ENCODE data around the gene FKBP8. TPM values are rescaled to one million over a fixed set of nuclear protein-coding genes. Genes with fewer than 3 reads are reported as not detected.

The FKBP8 gene
- total RNA-seq, 1 donor from 2014 or later: 246 TPM

DNA sequence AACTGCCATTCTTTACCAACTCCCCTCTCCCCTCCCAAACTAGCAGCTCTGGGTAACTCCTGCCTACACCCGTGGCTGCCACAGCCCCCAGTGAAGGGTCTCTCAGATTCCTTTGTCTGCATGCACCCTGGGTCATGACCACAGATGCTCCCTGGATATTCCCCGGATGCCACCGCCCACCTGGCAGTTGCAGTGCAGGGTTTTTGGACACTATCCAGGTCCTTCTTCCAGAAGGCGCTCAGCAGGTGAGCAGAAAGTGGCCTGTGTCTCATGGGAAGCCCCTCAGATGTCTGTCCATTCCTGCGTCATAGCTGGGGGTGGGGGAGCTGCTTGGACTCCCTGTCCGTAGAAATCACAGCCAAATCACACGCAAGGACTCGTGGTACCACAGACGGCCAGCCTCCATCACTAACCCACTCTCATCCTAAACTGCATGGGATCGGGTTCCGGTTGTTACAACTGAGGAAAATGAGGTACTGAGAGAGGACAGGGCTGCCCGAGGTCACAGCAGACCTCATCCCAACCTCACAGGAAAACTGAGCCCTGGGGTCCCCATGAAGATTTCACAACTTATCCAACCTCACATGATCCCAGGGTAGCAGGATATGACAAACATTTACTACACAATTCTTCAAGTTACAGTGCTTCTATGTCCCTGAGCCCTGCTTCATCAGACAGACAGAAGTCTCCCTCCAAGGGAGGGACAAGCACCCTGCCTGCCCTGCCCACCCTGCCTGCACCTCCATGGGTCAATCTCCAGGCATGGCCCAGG lies 60.1 kb downstream of the FKBP8 start:
- Mint-ChIP-seq H3K9me3 (ENCODE audit: unreplicated experiment) (no peaks in the 10 kb centered on the region), H3K27me3 (ENCODE audit: low read depth, unreplicated experiment) (no peaks in the 10 kb centered on the region), H3K36me3 (ENCODE audit: low read depth, unreplicated experiment) (peaks cover 2% of the 10 kb centered on the region), H3K4me1 (ENCODE audit: low read depth, unreplicated experiment) (peaks cover 55% of the 10 kb centered on the region), H3K4me3 (ENCODE audit: unreplicated experiment) (peak overlapping the region; percentile 20), H3K27ac (ENCODE audit: unreplicated experiment) (no peak overlapping the region)
- peaks cover 95% of the 10 kb centered on the region for H3K79me2 ChIP-seq (ENCODE audit: insufficient read depth, low read length)
- H3K9me3 ChIP-seq (ENCODE audit: insufficient read depth, low read depth, low read length): no peaks in the 10 kb centered on the region
- DNase-seq (ENCODE audit: low read depth): no peak
- H3K4me2 ChIP-seq (ENCODE audit: low read length): no peak overlapping the region
- H4K20me1 ChIP-seq (ENCODE audit: insufficient read depth, low read length): peaks cover 98% of the 10 kb centered on the region
- no peak overlapping the region for H2AFZ ChIP-seq (ENCODE audit: low read depth, low read length)
- no peak for TF ChIP-seq EZH2 (IDR thresholded peaks at IDR 0.05; ENCODE audit: insufficient read depth, low read length)
- TF ChIP-seq CTCF (IDR thresholded peaks at IDR 0.05; ENCODE audit: insufficient read depth, low read depth, low read length): no peak
- no peak for FAIRE-seq
- no peak overlapping the region for H3K9ac ChIP-seq (ENCODE audit: low read length)
- H3K36me3 ChIP-seq (ENCODE audit: insufficient read depth, low read length): no peaks in the 10 kb centered on the region
- H3K27ac ChIP-seq (ENCODE audit: low read depth, low read length): no peak overlapping the region
- H3K27me3 ChIP-seq (ENCODE audit: insufficient read depth, low read length): no peaks in the 10 kb centered on the region
- H3K4me1 ChIP-seq (ENCODE audit: insufficient read depth, low read length): peaks cover 41% of the 10 kb centered on the region
- no peak overlapping the region for H3K4me3 ChIP-seq (ENCODE audit: insufficient read depth, low read depth, low read length)

Other genes with a start within 250 kb of the FKBP8 start
- 102 and 127 TPM in 2 replicates for gene LSM4, start 220.5 kb downstream of the FKBP8 start, total RNA-seq
- gene PGPEP1, start 203.0 kb downstream of the FKBP8 start, total RNA-seq: 20.6 and 28.4 TPM in 2 replicates
- gene GDF15, start 157.4 kb downstream of the FKBP8 start, total RNA-seq: 20.5 and 23.2 TPM in 2 replicates
- gene LRRC25, start 146.0 kb downstream of the FKBP8 start, total RNA-seq: not detected in 2 replicates
- gene SSBP4, start 124.2 kb downstream of the FKBP8 start, total RNA-seq: 51.2 and 56.6 TPM in 2 replicates
- 128 and 153 TPM in 2 replicates for gene ISYNA1, start 105.4 kb downstream of the FKBP8 start, total RNA-seq
- 16.0 TPM in 2 replicates for gene ELL, start 21.5 kb downstream of the FKBP8 start, total RNA-seq
- gene KXD1, start 14.3 kb upstream of the FKBP8 start, total RNA-seq: 73.4 and 80.2 TPM in 2 replicates
- 1,213 and 1,287 TPM in 2 replicates for gene UBA52, start 28.3 kb upstream of the FKBP8 start, total RNA-seq
- gene REX1BD, start 45.2 kb upstream of the FKBP8 start, total RNA-seq: 47.4 and 54.6 TPM in 2 replicates
- gene CRLF1, start 63.2 kb upstream of the FKBP8 start, total RNA-seq: 18.5 and 53.1 TPM in 2 replicates
- 5.6 and 8.8 TPM in 2 replicates for gene TMEM59L, start 69.3 kb upstream of the FKBP8 start, total RNA-seq
- gene KLHL26, start 93.5 kb upstream of the FKBP8 start, total RNA-seq: 4.4 and 6.0 TPM in 2 replicates
- gene CRTC1, start 140.1 kb upstream of the FKBP8 start, total RNA-seq: 8.4 and 8.8 TPM in 2 replicates
- gene COMP, start 247.7 kb upstream of the FKBP8 start, total RNA-seq: 1.7 and 2.3 TPM in 2 replicates